ENCODE data around the gene C6orf47.

The C6orf47 gene

GRCh38 chr6:31687860-31688693 is 27.5 kb upstream of the C6orf47 start:
- no peak for DNase-seq (ENCODE audit: extremely low read depth in 1 of 2, low read depth in 1 of 2)

GRCh38 chr6:31687321-31687720 is 26.7 kb upstream of the C6orf47 start:
- DNase-seq (ENCODE audit: extremely low read depth in 1 of 2, low read depth in 1 of 2), result no peak

- DNase-seq (ENCODE audit: extremely low read depth in 1 of 2, low read depth in 1 of 2), result no peak
Measured at GRCh38 chr6:31686483-31686882, 25.9 kb upstream of the C6orf47 start.

DNA sequence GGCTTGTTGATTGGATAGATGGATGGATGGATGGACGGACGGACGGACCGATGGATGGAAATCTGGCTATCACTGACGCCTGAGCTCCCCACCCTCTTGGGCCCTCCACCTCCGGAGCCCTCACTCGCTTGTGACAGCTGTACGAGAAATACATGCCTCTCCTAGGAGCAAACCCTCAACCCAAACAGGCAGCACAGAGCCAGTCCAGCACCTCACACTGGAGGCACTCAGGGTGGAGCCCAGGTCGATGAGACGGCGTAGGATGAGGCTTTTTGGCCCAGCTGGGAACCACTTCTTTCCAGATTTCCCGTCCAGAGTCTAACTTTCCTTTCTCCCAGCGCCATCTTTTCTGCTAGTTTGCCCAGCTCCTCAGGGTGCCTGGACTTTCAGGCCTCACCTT is 23.0 kb upstream of the C6orf47 start:
- no peak for DNase-seq (ENCODE audit: extremely low read depth in 1 of 2, low read depth in 1 of 2)

DNA sequence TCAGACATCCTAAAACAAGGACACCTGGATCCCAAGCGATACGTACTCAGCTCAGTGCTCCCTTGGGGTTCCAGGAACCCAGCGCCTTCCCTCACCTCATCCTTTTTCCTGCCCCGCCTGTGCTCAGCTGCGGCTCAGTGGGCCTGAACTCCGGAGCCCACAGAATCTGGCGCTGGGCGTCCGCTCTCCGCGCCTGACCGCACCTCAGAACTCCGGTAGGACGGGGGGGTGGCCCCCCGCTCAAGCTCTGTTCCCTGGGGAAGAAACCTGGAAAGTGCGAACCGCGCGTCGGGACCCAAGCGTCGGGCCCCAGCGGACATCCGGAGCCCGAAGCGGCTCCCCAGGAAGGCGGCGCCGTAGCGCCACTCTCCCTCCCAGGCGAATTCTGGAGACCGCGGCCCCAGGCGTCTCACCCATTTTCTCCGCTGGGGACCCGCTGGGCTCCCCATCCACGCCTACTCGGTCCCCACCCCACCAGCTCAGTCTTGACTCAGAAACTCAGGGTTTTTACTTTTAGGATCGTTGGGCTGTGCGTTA is 20.6 kb upstream of the C6orf47 start:
- no peak for DNase-seq (ENCODE audit: extremely low read depth in 1 of 2, low read depth in 1 of 2)

DNA sequence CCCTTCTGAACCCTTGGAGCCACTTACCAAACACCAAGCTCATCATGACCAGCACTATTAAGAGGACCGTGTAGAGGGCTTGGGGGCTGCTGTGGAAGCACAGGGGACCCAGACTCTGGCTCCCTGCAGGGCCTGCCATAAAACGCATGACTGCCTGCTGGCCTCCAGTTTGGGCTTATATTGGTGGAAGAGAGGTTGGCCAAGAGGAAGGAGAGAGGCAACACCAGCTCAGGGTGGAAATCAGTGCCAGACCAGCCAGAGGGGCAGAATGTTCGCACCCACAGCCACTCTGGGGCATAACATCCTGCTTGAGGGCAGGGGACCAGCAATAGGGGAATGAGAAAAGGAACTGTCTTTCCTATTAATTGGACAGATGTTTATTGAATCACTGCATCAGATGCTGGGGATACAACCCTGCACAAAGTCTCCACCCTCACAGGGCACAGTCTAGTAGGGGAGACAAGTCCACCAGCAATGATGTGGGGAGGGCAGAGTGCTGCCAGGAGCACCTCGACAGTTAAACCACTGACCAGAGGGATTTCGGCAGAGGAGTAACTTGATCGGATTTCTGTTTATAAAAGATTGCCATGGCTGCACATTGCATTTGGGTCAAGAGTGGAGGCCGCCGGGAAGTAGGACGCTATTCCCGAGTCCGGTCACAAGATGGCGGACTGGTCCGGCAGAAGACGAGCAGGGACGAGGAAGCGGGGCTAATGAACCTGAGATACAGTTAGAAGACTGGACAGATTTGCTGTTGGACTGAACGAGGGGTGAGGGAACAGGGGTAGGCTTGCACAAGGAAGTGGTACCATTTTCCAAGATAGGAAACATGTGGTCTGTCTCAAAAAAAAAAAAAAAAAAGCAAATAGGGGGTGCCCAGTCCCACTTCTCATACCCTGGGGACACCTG is 19.9 kb upstream of the C6orf47 start, which contains the start of gene LY6G5C:
Gene LY6G5C (minus strand): TSS at position 842 of the 909 bp plus-strand sequence. CDS start 694 bp downstream, at position 148.
- DNase-seq (ENCODE audit: extremely low read depth in 1 of 2, low read depth in 1 of 2), result peak in 1 of 2 donors; percentile 25

- no peak for DNase-seq (ENCODE audit: extremely low read depth in 1 of 2, low read depth in 1 of 2)
Measured at GRCh38 chr6:31677955-31678354, 17.4 kb upstream of the C6orf47 start.

DNA sequence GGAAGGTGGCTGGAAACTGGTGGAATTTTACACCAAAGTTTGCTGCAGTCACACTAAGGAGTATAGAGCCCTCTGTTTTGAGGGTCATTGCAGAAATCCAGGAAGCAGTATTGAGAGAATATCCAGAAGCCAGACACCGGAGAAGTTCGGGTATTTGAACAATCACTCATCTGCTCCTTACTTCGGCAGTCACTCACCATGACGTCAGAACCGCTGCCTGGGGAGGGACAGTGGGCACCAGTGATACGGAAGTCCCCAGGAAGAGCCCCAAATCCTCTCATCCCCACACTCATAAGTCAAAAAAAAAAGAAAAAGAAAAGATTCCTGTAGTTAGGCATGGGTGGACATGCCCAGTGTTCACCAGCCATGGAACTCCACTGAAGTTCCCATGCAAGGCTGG is 16.3 kb upstream of the C6orf47 start:
- no peak for DNase-seq (ENCODE audit: extremely low read depth in 1 of 2, low read depth in 1 of 2)

GRCh38 chr6:31676322-31676903 is 15.8 kb upstream of the C6orf47 start:
- DNase-seq (ENCODE audit: extremely low read depth in 1 of 2, low read depth in 1 of 2), result no peak

- DNase-seq (ENCODE audit: extremely low read depth in 1 of 2, low read depth in 1 of 2), result no peak
Measured at GRCh38 chr6:31669676-31670075, 9.1 kb upstream of the C6orf47 start, which contains the start of gene LY6G5B. TSS of gene LY6G5B (plus strand) at chr6:31669976. CDS start at chr6:31670951, 975 bp downstream.

DNA sequence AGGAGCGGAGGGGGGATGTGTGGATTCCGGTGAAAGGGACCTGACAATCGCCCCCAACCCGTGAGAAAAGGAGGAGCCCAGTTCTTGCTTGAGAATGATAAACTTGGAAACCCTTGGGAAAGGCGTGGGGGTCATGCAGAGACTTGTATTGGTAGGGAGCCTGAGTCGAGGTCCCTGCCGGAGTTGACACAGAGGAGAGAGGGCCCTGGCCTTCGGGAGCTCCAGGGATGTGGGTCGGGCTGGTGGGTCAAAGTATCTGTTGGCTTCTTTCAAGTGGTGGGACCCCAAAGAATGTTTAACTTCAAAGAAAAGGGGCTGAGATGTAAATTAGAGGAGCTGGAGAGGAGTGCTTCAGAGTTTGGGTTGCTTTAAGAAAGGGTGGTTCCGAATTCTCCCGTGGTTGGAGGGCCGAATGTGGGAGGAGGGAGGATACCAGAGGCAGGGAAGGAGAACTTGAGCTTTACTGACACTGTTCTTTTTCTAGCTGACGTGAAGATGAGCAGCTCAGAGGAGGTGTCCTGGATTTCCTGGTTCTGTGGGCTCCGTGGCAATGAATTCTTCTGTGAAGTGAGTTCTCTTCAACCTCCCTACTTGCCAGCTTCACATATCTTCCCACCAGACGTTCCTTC is 5.9 kb upstream of the C6orf47 start:
- DNase-seq (ENCODE audit: extremely low read depth in 1 of 2, low read depth in 1 of 2), result no peak

DNA sequence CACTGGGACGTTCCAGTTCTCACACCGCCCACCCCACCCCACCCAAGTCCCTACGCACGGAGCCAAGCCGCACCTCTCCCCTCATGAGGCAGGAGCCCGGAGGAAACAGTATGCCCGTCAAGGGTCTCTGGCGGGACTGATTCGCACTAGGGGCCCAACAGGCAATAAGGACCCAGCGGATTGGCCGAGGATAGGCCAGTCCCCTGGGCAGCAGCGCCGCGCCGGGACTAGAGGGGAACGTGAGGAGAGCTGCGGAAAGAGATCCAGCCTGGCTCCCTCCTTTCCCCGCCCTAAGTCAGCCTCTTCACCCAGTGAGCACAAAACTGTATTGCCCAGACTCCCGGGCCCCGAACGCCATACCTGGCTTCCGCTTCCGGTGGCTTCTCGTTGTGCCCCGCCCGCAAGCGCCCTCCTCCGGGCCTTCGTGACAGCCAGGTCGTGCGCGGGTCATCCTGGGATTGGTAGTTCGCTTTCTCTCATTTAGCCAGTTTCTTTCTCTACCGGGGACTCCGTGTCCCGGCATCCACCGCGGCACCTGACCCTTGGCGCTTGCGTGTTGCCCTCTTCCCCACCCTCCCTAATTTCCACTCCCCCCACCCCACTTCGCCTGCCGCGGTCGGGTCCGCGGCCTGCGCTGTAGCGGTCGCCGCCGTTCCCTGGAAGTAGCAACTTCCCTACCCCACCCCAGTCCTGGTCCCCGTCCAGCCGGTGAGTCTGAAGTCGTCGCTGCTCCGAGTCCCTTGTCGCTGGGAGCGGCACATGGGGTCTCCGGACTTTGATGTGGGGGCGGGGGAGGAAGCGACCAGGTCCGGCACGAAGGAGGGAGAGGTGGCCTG is 5.1 kb upstream of the C6orf47 start, which contains the start of gene CSNK2B:
Gene CSNK2B (plus strand): TSS at position 580 of the 836 bp plus-strand sequence. CDS start 752 bp downstream, outside the sequence.
- peak; percentile 96 for DNase-seq (ENCODE audit: extremely low read depth in 1 of 2, low read depth in 1 of 2)

GRCh38 chr6:31664790-31665500 is 4.4 kb upstream of the C6orf47 start, which contains the start of gene GPANK1:
TSS of gene GPANK1 (minus strand) at chr6:31664997. CDS start at chr6:31664478, 519 bp downstream.
- DNase-seq (ENCODE audit: extremely low read depth in 1 of 2, low read depth in 1 of 2), result peak; percentile 80 to 81

GRCh38 chr6:31663961-31664789 is 3.6 kb upstream of the C6orf47 start:
- no peak for DNase-seq (ENCODE audit: extremely low read depth in 1 of 2, low read depth in 1 of 2)

GRCh38 chr6:31663126-31663960 is 2.8 kb upstream of the C6orf47 start:
- no peak for DNase-seq (ENCODE audit: extremely low read depth in 1 of 2, low read depth in 1 of 2)

DNA sequence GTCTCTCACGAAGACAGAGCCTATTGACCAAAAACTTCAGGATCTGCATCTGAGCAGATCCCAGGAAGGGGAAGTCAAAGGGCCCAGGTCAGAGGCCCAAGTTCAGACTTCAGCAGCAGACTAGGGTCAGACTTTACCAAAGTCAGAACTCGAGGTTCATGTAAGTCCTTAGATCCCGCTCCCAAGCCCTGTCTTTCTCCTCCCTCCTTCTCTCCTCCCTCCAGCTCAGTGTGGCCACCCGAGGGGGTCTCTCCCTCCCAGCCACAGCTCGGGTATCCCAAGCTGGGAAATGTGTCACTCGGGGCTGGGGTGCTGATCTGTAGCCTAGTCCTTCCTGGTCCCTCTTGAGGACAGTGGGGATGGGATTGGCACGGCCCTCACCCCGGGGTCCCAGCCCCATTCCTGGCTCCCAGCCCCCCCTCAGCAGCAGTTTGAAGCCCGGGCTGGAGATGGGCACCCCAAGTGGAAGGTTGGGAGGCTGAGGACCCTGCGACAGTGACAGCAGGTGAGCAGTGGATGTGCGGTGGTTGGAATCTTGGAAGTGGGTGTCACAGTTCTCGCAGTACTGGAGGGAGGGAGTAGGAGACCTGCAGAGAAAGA is 1.6 kb upstream of the C6orf47 start:
- DNase-seq (ENCODE audit: extremely low read depth in 1 of 2, low read depth in 1 of 2), result no peak
